HCT116 (cell line): ENCODE results near the gene BIRC6. TPM values are rescaled to one million over a fixed set of nuclear protein-coding genes. Genes with fewer than 3 reads are reported as not detected.

Source experiments
- ATAC-seq: fragments of 200-7000 bp; cut with Tn5 transposase; 2 replicates; pipeline ENCODE4 v1.9.1; 2020; ENCODE audit warnings: mild to moderate bottlenecking, moderate library complexity
- BruUV-seq: library from RNA; stranded (reverse); fragments of 400-500 nt; replicated peaks from 2 replicates; lab custom pipeline; 2021; lab: Mats Ljungman, UMichigan
- CTCF ChIA-PET: fragments of 300-600 bp; sonication (Branson Sonifier 250); formaldehyde crosslinking; loops from one replicate; lab custom pipeline; 2021; ENCODE audit warnings: antibody characterized with exemption; lab: Charles Lee
- POLR2A ChIA-PET: fragments of 300-600, 350-600 bp; sonication (Branson Sonifier 250); formaldehyde crosslinking; loops from one replicate; lab custom pipeline; 2021; ENCODE audit warnings: antibody characterized with exemption; lab: Charles Lee
- RAD21 ChIA-PET, 2 experiments: fragments of 300-600 bp; sonication (Branson Sonifier 250); formaldehyde crosslinking; loops; one replicate each; lab custom pipeline; 2023; ENCODE audit warnings: low total read pairs in 2 of 2; ENCODE audit not compliant: uncharacterized antibody in 2 of 2, unreplicated experiment in 2 of 2, low non-redundant PET in 1 of 2; lab: Charles Lee
- DNase-seq: peaks from one replicate; pipeline ENCODE4 v3.0.0-alpha.2; 2010; ENCODE audit warnings: low read depth, low spot score
- H2AFZ ChIP-seq: fragments of 200-600 bp; shearing (Covaris generic), sonication (generic); 2 replicates; pipeline ENCODE4 v1.6.1; 2017; ENCODE audit warnings: low read depth, mixed run types, mixed read lengths, antibody characterized with exemption, low read length; ENCODE audit not compliant: poor library complexity, severe bottlenecking
- H3K27ac ChIP-seq: 2 replicates; pipeline ENCODE4 v1.5.1; 2012; ENCODE audit warnings: low read depth, low read length
- H3K27me3 ChIP-seq: fragments of 200-600 bp; sonication (generic); 2 replicates; pipeline ENCODE4 v1.6.1; 2016; ENCODE audit warnings: mixed run types, low read length, mixed read lengths; ENCODE audit not compliant: insufficient read depth
- H3K36me3 ChIP-seq, 2 experiments: fragments of 200-500 bp in 1 of 2; fragments of 200-600 bp in 1 of 2; sonication (Bioruptor generic) in 1 of 2; sonication (generic) in 1 of 2; 2 replicates each; pipeline versions ENCODE4 v1.5.1 to v1.6.1; 2014 to 2016; ENCODE audit warnings: low read length in 2 of 2, inconsistent platforms in 1 of 2, mixed read lengths in 1 of 2, mixed run types in 1 of 2; ENCODE audit not compliant: insufficient read depth in 2 of 2, control insufficient read depth in 1 of 2
- H3K4me1 ChIP-seq, 2 experiments: fragments of 200-600 bp in 1 of 2; sonication (generic) in 1 of 2; 2 replicates each; pipeline versions ENCODE4 v1.5.1 to v1.6.1; 2012 to 2017; ENCODE audit warnings: low read length in 2 of 2, inconsistent platforms in 1 of 2, mild to moderate bottlenecking in 1 of 2, mixed read lengths in 1 of 2, mixed run types in 1 of 2, moderate library complexity in 1 of 2; ENCODE audit not compliant: insufficient read depth in 2 of 2, control insufficient read depth in 1 of 2
- H3K4me2 ChIP-seq: fragments of 200-600 bp; sonication (generic); 2 replicates; pipeline ENCODE4 v1.6.1; 2017; ENCODE audit warnings: mixed run types, low read length, mixed read lengths
- H3K4me3 ChIP-seq, 2 experiments: fragments of 200-600 bp in 1 of 2; sonication (generic) in 1 of 2; replicated peaks in 1 of 2; 2 replicates each; pipeline ENCODE4 v1.5.1; 2011 to 2016; ENCODE audit warnings: low read length in 2 of 2, control low read depth in 1 of 2, low read depth in 1 of 2, mild to moderate bottlenecking in 1 of 2, mixed read lengths in 1 of 2, mixed run types in 1 of 2
- H3K79me2 ChIP-seq: fragments of 200-600 bp; sonication (generic); 2 replicates; pipeline ENCODE4 v1.6.1; 2017; ENCODE audit warnings: mild to moderate bottlenecking, mixed run types, low read length, moderate library complexity, mixed read lengths; ENCODE audit not compliant: insufficient read depth
- H3K9ac ChIP-seq: fragments of 200-600 bp; sonication (generic); 2 replicates; pipeline ENCODE4 v1.6.1; 2016; ENCODE audit warnings: low read length, mixed read lengths
- H3K9me2 ChIP-seq: fragments of 200-600 bp; sonication (generic), shearing (Covaris generic); 2 replicates; pipeline ENCODE4 v1.6.1; 2017; ENCODE audit warnings: mixed run types, mild to moderate bottlenecking, moderate library complexity; ENCODE audit not compliant: insufficient read depth
- H3K9me3 ChIP-seq, 2 experiments: fragments of 200-500 bp in 1 of 2; fragments of 200-600 bp in 1 of 2; sonication (Bioruptor generic) in 1 of 2; sonication (generic) in 1 of 2; 2 replicates each; pipeline ENCODE4 v1.6.1; 2014 to 2017; ENCODE audit warnings: low read length in 2 of 2, mixed read lengths in 2 of 2, inconsistent platforms in 1 of 2, low read depth in 1 of 2, mild to moderate bottlenecking in 1 of 2, mixed run types in 1 of 2, moderate library complexity in 1 of 2; ENCODE audit not compliant: control insufficient read depth in 1 of 2, insufficient read depth in 1 of 2
- H4K20me1 ChIP-seq: fragments of 200-600 bp; sonication (generic), shearing (Covaris generic); 2 replicates; pipeline ENCODE4 v1.6.1; 2017; ENCODE audit warnings: mixed run types, mild to moderate bottlenecking, moderate library complexity; ENCODE audit not compliant: insufficient read depth
- ELF1 ChIP-seq: IDR thresholded peaks from 2 replicates; pipeline ENCODE4 v1.6.1; 2012; ENCODE audit warnings: low read depth, borderline replicate concordance
- FOSL1 ChIP-seq: IDR thresholded peaks from 2 replicates; pipeline ENCODE4 v1.6.1; 2012; ENCODE audit warnings: low read depth
- TCF7L2 ChIP-seq: IDR thresholded peaks from 2 replicates; pipeline ENCODE4 v1.7.0; 2011; ENCODE audit warnings: borderline replicate concordance, inconsistent platforms; ENCODE audit not compliant: insufficient read depth, insufficient read length; ENCODE audit errors: extremely low read depth
- ZFX ChIP-seq: fragments of 450-650 bp; IDR thresholded peaks from 2 replicates; pipeline ENCODE4 v1.6.1; 2017
- intact Hi-C: fragments of 100-400 bp; cut with micrococcal nuclease; formaldehyde crosslinking; loops from 2 replicates; pipeline ENCODE4 v1.10.0; 2022
- total RNA-seq: library from RNA; stranded (reverse); gene quantifications from one replicate; pipeline ENCODE4 v1.2.1, GENCODE V29; 2021; ENCODE audit not compliant: unreplicated experiment

The BIRC6 gene
- total RNA-seq, 1 experiment from 2014 or later: 60.7 TPM

GRCh38 chr2:32355976-32356680 is 695 bp upstream of the BIRC6 start:
- Histone ChIP-seq H3K4me3 (peak overlapping the region; percentile 80 to 96), H3K9ac (peak overlapping the region; percentile 90), H3K9me3 (no peaks in the 10 kb centered on the region), H3K79me2 (peaks cover 38% of the 10 kb centered on the region), H3K4me1 (peaks cover 9 to 27% of the 10 kb centered on the region in 2 experiments; a peak in 3 of 4 replicates), H4K20me1 (peaks cover 5% of the 10 kb centered on the region; the same call in 1 of the 2 replicates), H3K27ac (peak overlapping the region; percentile 97), H3K4me2 (peak overlapping the region; percentile 84), H3K36me3 (peaks cover 2 to 8% of the 10 kb centered on the region in 2 experiments; a peak in 1 of 4 replicates), H2AFZ (no peak overlapping the region), H3K9me2 (no peaks in the 10 kb centered on the region), H3K27me3 (no peaks in the 10 kb centered on the region)
- POLR2A ChIA-PET: no interaction called here
- no peak for DNase-seq
- CTCF ChIA-PET: no interaction called here
- BruUV-seq: TSS peak; percentile 95
- TF ChIP-seq ELF1: no peak
- 0 out of 2 replicates have a peak, but pooled peaks have one; percentile 5 for TF ChIP-seq FOSL1
- ATAC-seq: no peak
- RAD21 ChIA-PET: no interaction called here
- intact Hi-C loops: no loop called here

DNA sequence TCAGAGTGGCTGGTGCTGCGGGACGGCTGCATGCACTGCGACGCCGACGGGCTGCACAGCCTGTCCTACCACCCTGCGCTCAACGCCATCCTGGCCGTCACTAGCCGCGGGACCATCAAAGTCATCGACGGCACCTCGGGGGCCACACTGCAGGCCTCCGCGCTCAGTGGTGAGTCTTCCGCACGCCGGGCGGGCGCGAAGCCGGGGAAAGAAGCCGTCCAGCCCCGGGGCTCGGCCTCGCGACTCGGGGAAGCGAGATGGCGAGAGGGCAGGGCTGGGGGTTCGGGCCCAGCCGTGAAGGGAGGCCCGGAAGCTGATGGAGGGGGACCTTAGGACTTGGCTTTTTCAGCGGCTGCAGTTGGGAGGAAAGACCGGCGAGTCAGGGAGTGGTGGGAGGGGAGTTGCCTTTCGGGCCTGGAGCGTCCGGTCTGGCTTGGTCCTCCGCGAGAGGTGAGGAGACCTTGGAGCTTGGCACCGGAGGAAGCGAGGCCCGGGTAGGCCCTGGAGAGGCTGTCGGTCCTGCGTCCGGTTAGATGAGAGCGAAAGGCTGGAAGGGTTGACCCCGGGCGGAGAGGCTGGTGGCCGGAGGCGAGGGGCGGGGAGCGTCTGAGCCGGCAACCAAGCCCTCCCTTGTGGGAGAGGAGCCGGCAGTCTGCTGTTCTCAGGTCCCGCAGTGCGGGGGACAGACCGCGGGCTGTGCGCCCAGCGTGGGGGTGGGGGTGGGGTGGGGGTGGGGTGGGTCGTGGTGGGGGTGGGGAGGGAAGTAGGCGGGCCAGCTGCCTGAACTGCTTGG is 691 bp downstream of the BIRC6 start:
- H3K4me2 ChIP-seq: peak overlapping the region; percentile 85
- peaks cover 52% of the 10 kb centered on the region for H3K79me2 ChIP-seq
- H3K9me2 ChIP-seq: no peaks in the 10 kb centered on the region
- ATAC-seq (peak; percentile 28), DNase-seq (peak; percentile 4)
- peaks cover 2 to 11% of the 10 kb centered on the region in 2 experiments; a peak in 1 of 4 replicates for H3K36me3 ChIP-seq
- peak; percentile 94 for TF ChIP-seq TCF7L2
- TF ChIP-seq ELF1: no peak
- TF ChIP-seq ZFX: peak; percentile 92
- H4K20me1 ChIP-seq: peaks cover 5% of the 10 kb centered on the region; the same call in 1 of the 2 replicates
- H3K27ac ChIP-seq: peak overlapping the region; percentile 97
- H3K4me3 ChIP-seq: peak overlapping the region; percentile 80 to 96
- ChIA-PET POLR2A (no interaction called here), CTCF (no interaction called here), RAD21 (no interaction called here)
- H3K9me3 ChIP-seq: no peaks in the 10 kb centered on the region
- intact Hi-C loops: no loop called here
- no peak overlapping the region for H2AFZ ChIP-seq
- peaks cover 9 to 27% of the 10 kb centered on the region in 2 experiments; a peak in 3 of 4 replicates for H3K4me1 ChIP-seq
- no TSS peak for BruUV-seq
- H3K9ac ChIP-seq: peak overlapping the region; percentile 90
- no peaks in the 10 kb centered on the region for H3K27me3 ChIP-seq
